ENCODE results near the gene CDKN2AIPNL.

- TF ChIP-seq POLR2A (IDR thresholded peaks at IDR 0.05) (no peak), CTCF (IDR thresholded peaks at IDR 0.05) (no peak)
Observed at GRCh38 chr5:134397196-134397595, 14.5 kb downstream of the CDKN2AIPNL start.

Data from esophagus squamous epithelium (tissue), 4 donors.